Panc1 (cell line): ENCODE data around the gene ECT2L.

Experiments
- POLR2AphosphoS5 ChIP-seq: IDR thresholded peaks from 2 replicates; pipeline ENCODE4 v1.6.1; 2012; ENCODE audit warnings: mild to moderate bottlenecking, low read depth, low read length, moderate library complexity
- SIN3A ChIP-seq: IDR thresholded peaks from 2 replicates; pipeline ENCODE4 v1.6.1; 2012; ENCODE audit warnings: low read depth, mild to moderate bottlenecking, low read length, moderate library complexity, borderline replicate concordance; ENCODE audit not compliant: insufficient read depth
- TCF7L2 ChIP-seq: IDR thresholded peaks from 2 replicates; pipeline ENCODE4 v1.6.1; 2011; ENCODE audit warnings: mild to moderate bottlenecking, low read depth, low read length, inconsistent platforms
- TF ChIP-seq, protein P1 (sequence below): fragments of 450-650 bp; IDR thresholded peaks from 2 replicates; pipeline ENCODE4 v1.5.1; 2017; ENCODE audit warnings: mild to moderate bottlenecking
- TF ChIP-seq, protein P2 (sequence below), 2 experiments: IDR thresholded peaks; 2 replicates each; pipeline ENCODE4 v1.6.1; 2011 to 2012; ENCODE audit warnings: low read depth in 2 of 2, control low read depth in 1 of 2, low read length in 1 of 2, mild to moderate bottlenecking in 1 of 2, moderate library complexity in 1 of 2; ENCODE audit not compliant: insufficient read depth in 1 of 2

DNA sequence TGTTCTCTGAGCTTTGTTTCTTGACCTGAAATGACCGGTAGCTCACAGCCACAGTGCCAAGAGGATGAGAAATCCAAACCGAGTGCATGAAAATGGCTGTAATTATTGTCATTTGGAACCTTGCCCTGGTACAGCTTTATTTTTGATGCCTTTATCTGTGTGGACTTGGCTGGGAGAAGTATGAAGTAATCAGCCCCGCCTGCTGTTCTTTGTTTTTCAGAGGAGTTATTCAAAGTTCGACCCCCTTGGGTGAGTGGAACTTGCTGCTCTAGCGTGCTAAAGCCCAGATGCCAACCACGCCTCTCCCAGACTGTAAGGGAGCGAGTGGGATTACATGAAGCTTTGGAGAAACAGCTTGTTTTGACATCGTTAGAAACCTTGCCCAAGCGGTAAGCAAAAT, 48.3 kb downstream of the ECT2L start:
- TF ChIP-seq, protein P1, sequence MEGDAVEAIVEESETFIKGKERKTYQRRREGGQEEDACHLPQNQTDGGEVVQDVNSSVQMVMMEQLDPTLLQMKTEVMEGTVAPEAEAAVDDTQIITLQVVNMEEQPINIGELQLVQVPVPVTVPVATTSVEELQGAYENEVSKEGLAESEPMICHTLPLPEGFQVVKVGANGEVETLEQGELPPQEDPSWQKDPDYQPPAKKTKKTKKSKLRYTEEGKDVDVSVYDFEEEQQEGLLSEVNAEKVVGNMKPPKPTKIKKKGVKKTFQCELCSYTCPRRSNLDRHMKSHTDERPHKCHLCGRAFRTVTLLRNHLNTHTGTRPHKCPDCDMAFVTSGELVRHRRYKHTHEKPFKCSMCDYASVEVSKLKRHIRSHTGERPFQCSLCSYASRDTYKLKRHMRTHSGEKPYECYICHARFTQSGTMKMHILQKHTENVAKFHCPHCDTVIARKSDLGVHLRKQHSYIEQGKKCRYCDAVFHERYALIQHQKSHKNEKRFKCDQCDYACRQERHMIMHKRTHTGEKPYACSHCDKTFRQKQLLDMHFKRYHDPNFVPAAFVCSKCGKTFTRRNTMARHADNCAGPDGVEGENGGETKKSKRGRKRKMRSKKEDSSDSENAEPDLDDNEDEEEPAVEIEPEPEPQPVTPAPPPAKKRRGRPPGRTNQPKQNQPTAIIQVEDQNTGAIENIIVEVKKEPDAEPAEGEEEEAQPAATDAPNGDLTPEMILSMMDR = no peak
- TF ChIP-seq, protein P2, sequence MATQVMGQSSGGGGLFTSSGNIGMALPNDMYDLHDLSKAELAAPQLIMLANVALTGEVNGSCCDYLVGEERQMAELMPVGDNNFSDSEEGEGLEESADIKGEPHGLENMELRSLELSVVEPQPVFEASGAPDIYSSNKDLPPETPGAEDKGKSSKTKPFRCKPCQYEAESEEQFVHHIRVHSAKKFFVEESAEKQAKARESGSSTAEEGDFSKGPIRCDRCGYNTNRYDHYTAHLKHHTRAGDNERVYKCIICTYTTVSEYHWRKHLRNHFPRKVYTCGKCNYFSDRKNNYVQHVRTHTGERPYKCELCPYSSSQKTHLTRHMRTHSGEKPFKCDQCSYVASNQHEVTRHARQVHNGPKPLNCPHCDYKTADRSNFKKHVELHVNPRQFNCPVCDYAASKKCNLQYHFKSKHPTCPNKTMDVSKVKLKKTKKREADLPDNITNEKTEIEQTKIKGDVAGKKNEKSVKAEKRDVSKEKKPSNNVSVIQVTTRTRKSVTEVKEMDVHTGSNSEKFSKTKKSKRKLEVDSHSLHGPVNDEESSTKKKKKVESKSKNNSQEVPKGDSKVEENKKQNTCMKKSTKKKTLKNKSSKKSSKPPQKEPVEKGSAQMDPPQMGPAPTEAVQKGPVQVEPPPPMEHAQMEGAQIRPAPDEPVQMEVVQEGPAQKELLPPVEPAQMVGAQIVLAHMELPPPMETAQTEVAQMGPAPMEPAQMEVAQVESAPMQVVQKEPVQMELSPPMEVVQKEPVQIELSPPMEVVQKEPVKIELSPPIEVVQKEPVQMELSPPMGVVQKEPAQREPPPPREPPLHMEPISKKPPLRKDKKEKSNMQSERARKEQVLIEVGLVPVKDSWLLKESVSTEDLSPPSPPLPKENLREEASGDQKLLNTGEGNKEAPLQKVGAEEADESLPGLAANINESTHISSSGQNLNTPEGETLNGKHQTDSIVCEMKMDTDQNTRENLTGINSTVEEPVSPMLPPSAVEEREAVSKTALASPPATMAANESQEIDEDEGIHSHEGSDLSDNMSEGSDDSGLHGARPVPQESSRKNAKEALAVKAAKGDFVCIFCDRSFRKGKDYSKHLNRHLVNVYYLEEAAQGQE (IDR thresholded peaks at IDR 0.05; ENCODE audit: insufficient read depth in 1 of 2, low read depth in 2 of 2, low read length in 1 of 2) = no peak
- TF ChIP-seq SIN3A (no peak), POLR2AphosphoS5 (no peak), TCF7L2 (no peak)
